Uterus (tissue), 4 donors: ENCODE results near the gene TBX6. TPM values are rescaled to one million over a fixed set of nuclear protein-coding genes. Genes with fewer than 3 reads are reported as not detected.

Experiments used
- DNase-seq, 2 donors: peaks; one replicate each; pipeline ENCODE4 v3.0.0-alpha.2; 2019 to 2020
- H3K27ac ChIP-seq, 2 donors: fragments of 200-600 bp; sonication (generic); 1 replicate in 1 of 2; 2 replicates in 1 of 2; pipeline ENCODE4 v1.5.1; 2016 to 2018
- H3K27me3 ChIP-seq, 2 donors: fragments of 200-600 bp; sonication (generic); one replicate each; pipeline ENCODE4 v1.5.1; 2018 to 2019; ENCODE audit warnings: control low read depth in 1 of 2
- H3K36me3 ChIP-seq, 2 donors: fragments of 200-600 bp; sonication (generic); one replicate each; pipeline ENCODE4 v1.5.1; 2019; ENCODE audit warnings: control low read depth in 1 of 2
- H3K4me1 ChIP-seq, 2 donors: fragments of 200-600 bp; sonication (generic); one replicate each; pipeline ENCODE4 v1.5.1; 2018 to 2019; ENCODE audit warnings: control low read depth in 1 of 2
- H3K4me3 ChIP-seq, 2 donors: fragments of 200-600 bp; sonication (generic); 1 replicate in 1 of 2; 2 replicates in 1 of 2; pipeline ENCODE4 v1.5.1; 2018 to 2019; ENCODE audit warnings: mild to moderate bottlenecking in 1 of 2
- H3K9me3 ChIP-seq, 2 donors: fragments of 200-600 bp; sonication (generic); one replicate each; pipeline ENCODE4 v1.5.1; 2019; ENCODE audit warnings: control low read depth in 1 of 2
- CTCF ChIP-seq, 4 experiments: fragments of 200-600 bp in 2 of 4; fragments of 450-650 bp in 2 of 4; sonication (generic) in 2 of 4; IDR thresholded peaks; one replicate each; pipeline ENCODE4 v1.5.1; 2016 to 2019; ENCODE audit warnings: antibody characterized with exemption in 4 of 4, mild to moderate bottlenecking in 2 of 4, moderate library complexity in 1 of 4
- POLR2A ChIP-seq, 2 donors: fragments of 450-650 bp; IDR thresholded peaks; one replicate each; pipeline ENCODE4 v1.6.1; 2016; ENCODE audit warnings: antibody characterized with exemption in 2 of 2, mild to moderate bottlenecking in 1 of 2, moderate library complexity in 1 of 2
- intact Hi-C: fragments of 100-400 bp; cut with DNase I; formaldehyde crosslinking; loops from one replicate; pipeline ENCODE4 v1.15.1; 2023; ENCODE audit warnings: low total_unique reads
- total RNA-seq, 4 donors: library from RNA; depleted of rRNA in 3 of 4; stranded (reverse); fragments of >200 nt in 3 of 4; gene quantifications; one replicate each; pipeline versions ENCODE4 v1.1.0 to v1.2.4, GENCODE V29; 2014 to 2023
- donor health status: DM: yes; HTN: yes; CAD: no.

Gene TBX6
- total RNA-seq, 4 donors from 2014 or later, result 0.21 to 1.3 TPM; not detected in 2

GRCh38 chr16:30088832-30089624, 2.7 kb downstream of the TBX6 start:
- H3K27me3 ChIP-seq, result no peaks in the 10 kb centered on the region
- H3K4me3 ChIP-seq, result no peak overlapping the region
- DNase-seq, result no peak
- no peaks in the 10 kb centered on the region for H3K9me3 ChIP-seq
- intact Hi-C loops, result loop anchor here (5.0 kb wide), 1 partner anchor 52 kb away; no protein-coding TSS in a partner anchor
- H3K27ac ChIP-seq, result no peak overlapping the region
- no peaks in the 10 kb centered on the region for H3K36me3 ChIP-seq
- TF ChIP-seq CTCF (IDR thresholded peaks at IDR 0.05) (no peak), POLR2A (IDR thresholded peaks at IDR 0.05) (no peak)
- peaks cover 0 to 16% of the 10 kb centered on the region in 2 donors for H3K4me1 ChIP-seq

GRCh38 chr16:30088237-30088831, 3.4 kb downstream of the TBX6 start:
- Histone ChIP-seq H3K4me1 (peaks cover 0 to 16% of the 10 kb centered on the region in 2 donors), H3K9me3 (no peaks in the 10 kb centered on the region), H3K4me3 (no peak overlapping the region), H3K36me3 (no peaks in the 10 kb centered on the region), H3K27ac (no peak overlapping the region), H3K27me3 (no peaks in the 10 kb centered on the region)
- no peak for DNase-seq
- intact Hi-C loops, result loop anchor here (5.0 kb wide), 1 partner anchor 51 kb away; no protein-coding TSS in a partner anchor
- TF ChIP-seq POLR2A (IDR thresholded peaks at IDR 0.05) (no peak), CTCF (IDR thresholded peaks at IDR 0.05) (no peak)

GRCh38 chr16:30087181-30087898, 4.4 kb downstream of the TBX6 start:
- Histone ChIP-seq H3K36me3 (no peaks in the 10 kb centered on the region), H3K27ac (no peak overlapping the region), H3K27me3 (no peaks in the 10 kb centered on the region), H3K4me1 (peaks cover 0 to 10% of the 10 kb centered on the region in 2 donors), H3K9me3 (no peaks in the 10 kb centered on the region), H3K4me3 (no peak overlapping the region)
- intact Hi-C loops, result loop anchor here (5.0 kb wide), 1 partner anchor 50 kb away; no protein-coding TSS in a partner anchor
- no peak for TF ChIP-seq POLR2A (IDR thresholded peaks at IDR 0.05)
- no peak for TF ChIP-seq CTCF (IDR thresholded peaks at IDR 0.05)
- DNase-seq, result no peak

- H3K27ac ChIP-seq, result no peak overlapping the region
- no peaks in the 10 kb centered on the region for H3K27me3 ChIP-seq
- no peak overlapping the region for H3K4me3 ChIP-seq
- intact Hi-C loops, result loop anchor here (5.0 kb wide), 1 partner anchor 49 kb away; no protein-coding TSS in a partner anchor
- H3K9me3 ChIP-seq, result no peaks in the 10 kb centered on the region
- no peak for DNase-seq
- H3K36me3 ChIP-seq, result no peaks in the 10 kb centered on the region
- H3K4me1 ChIP-seq, result peaks cover 0 to 6% of the 10 kb centered on the region in 2 donors
- TF ChIP-seq POLR2A (IDR thresholded peaks at IDR 0.05), result no peak
- no peak for TF ChIP-seq CTCF (IDR thresholded peaks at IDR 0.05)
Measured at GRCh38 chr16:30086291-30087140, 5.2 kb downstream of the TBX6 start.
